PFSK-1 (cell line): Measurements from ENCODE around the gene SELENOV.

Experiments used
- FOXP2 ChIP-seq: optimal IDR thresholded peaks from 2 replicates; pipeline ENCODE3; 2011; ENCODE audit warnings: borderline replicate concordance, control low read depth, inconsistent platforms; ENCODE audit not compliant: insufficient read depth; ENCODE audit errors: extremely low read length, extremely low read depth
- POLR2AphosphoS5 ChIP-seq: IDR thresholded peaks from 2 replicates; pipeline ENCODE4 v1.6.1; 2012; ENCODE audit warnings: low read depth, mild to moderate bottlenecking, control low read depth, low read length, moderate library complexity
- SIN3A ChIP-seq: IDR thresholded peaks from 2 replicates; pipeline ENCODE4 v1.6.1; 2012; ENCODE audit warnings: mild to moderate bottlenecking, low read length, moderate library complexity, borderline replicate concordance; ENCODE audit not compliant: insufficient read depth
- TAF1 ChIP-seq: IDR thresholded peaks from 2 replicates; pipeline ENCODE4 v1.6.1; 2012; ENCODE audit warnings: low read length, control low read depth, borderline replicate concordance; ENCODE audit not compliant: insufficient read depth
- TF ChIP-seq, protein P1 (sequence below), 2 experiments: IDR thresholded peaks; 2 replicates each; pipeline versions ENCODE4 v1.6.1 to v1.8.0; 2011 to 2012; ENCODE audit warnings: low read depth in 2 of 2, low read length in 2 of 2, control low read depth in 1 of 2, inconsistent platforms in 1 of 2, mild to moderate bottlenecking in 1 of 2, moderate library complexity in 1 of 2; ENCODE audit not compliant: insufficient read depth in 1 of 2

SELENOV gene

DNA sequence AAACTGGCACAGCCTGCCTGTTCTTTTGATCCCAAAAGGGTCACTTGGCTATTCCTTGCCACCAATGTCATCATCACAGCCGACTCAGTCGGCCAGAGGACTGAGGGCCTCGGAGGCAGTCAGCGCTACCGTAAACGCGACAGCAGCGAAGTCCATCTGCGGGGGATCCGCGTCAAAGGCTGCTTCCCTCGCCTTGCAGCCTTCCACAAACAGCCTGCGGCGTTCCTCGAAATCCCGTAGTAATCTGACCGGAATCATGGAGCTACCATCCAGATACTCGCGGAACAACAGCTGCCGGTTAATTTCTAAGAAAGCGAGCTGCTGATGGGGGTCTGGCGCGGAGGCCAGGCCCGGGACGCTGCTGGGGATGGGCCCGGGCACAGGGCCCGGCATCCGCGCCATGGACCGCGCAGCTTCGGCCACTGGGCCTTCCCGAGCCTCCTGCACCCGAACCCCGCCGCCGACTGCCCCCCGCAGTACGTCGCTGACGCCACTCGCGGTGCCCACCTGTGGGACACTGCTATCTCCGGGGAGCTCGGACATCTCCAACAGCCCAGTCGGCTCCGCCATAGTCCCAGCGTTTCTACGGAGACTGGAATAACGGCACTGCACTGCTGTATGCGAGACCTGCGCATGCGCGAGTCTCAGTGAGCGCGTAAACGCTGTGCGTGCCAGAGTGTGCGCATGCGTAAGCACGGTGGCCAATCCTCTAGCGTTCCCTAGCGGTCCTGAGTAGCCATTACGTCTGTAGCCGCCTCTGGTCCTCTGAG, 17.5 kb downstream of the SELENOV start, which contains the start of gene EID2B:
Gene EID2B (minus strand): TSS at position 620 of the 770 bp plus-strand sequence. CDS start 50 bp downstream, at position 570.
- TF ChIP-seq POLR2AphosphoS5 (peak; percentile 85), FOXP2 (peak; percentile 64), SIN3A (peak; percentile 70; the same call in 1 of the 2 replicates), TAF1 (no peak)
- TF ChIP-seq, protein P1, sequence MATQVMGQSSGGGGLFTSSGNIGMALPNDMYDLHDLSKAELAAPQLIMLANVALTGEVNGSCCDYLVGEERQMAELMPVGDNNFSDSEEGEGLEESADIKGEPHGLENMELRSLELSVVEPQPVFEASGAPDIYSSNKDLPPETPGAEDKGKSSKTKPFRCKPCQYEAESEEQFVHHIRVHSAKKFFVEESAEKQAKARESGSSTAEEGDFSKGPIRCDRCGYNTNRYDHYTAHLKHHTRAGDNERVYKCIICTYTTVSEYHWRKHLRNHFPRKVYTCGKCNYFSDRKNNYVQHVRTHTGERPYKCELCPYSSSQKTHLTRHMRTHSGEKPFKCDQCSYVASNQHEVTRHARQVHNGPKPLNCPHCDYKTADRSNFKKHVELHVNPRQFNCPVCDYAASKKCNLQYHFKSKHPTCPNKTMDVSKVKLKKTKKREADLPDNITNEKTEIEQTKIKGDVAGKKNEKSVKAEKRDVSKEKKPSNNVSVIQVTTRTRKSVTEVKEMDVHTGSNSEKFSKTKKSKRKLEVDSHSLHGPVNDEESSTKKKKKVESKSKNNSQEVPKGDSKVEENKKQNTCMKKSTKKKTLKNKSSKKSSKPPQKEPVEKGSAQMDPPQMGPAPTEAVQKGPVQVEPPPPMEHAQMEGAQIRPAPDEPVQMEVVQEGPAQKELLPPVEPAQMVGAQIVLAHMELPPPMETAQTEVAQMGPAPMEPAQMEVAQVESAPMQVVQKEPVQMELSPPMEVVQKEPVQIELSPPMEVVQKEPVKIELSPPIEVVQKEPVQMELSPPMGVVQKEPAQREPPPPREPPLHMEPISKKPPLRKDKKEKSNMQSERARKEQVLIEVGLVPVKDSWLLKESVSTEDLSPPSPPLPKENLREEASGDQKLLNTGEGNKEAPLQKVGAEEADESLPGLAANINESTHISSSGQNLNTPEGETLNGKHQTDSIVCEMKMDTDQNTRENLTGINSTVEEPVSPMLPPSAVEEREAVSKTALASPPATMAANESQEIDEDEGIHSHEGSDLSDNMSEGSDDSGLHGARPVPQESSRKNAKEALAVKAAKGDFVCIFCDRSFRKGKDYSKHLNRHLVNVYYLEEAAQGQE (IDR thresholded peaks at IDR 0.05; ENCODE audit: insufficient read depth in 1 of 2, low read depth in 2 of 2, low read length in 2 of 2), result no peak

DNA sequence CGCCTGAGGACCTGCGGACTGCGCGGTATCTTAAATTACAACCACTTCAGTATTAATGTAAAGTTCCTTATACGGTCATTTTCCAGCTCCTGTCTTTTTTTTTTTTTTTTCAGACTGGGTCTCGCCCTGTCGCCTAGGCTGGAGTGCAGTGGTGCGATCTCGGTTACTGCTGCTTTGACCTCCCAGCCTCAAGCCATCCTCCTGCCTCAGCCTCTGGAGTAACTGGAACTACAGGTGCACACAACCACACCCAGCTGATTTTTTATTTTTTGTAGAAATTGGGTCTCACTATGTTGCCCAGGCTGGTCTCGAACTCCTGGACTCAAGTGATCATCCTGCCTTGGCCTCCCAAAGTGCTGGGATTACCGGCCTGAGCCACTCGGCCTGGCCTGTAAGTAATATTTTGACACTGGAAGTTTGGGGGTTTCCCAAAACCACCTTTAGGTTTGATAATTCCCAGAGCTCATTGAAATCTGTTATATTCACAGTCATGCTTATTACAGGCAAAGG, 18.1 kb downstream of the SELENOV start:
- TF ChIP-seq TAF1, result no peak
- no peak for TF ChIP-seq FOXP2
- no peak for TF ChIP-seq SIN3A
- TF ChIP-seq, protein P1 (IDR thresholded peaks at IDR 0.05; ENCODE audit: insufficient read depth in 1 of 2, low read depth in 2 of 2, low read length in 2 of 2), result no peak
- TF ChIP-seq POLR2AphosphoS5, result no peak

DNA sequence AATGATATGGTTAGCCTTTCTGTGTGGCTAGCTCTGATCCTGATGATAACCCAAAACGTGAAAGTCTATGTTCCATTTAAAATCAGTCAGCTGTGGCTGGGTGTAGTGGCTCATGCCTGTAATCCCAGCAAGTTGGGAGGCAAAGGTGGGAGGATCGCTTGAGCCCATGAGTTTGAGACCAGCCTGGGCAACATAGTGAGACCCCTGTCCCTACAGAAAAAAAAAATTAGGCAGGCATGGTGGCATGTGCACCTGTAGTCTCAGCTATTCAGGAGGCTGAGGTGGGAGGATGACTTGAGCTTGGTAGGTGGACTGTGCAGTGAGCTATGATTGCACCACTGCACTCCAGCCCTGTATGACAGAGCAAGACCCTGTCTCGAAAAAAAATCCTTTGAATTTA, 18.9 kb downstream of the SELENOV start:
- TF ChIP-seq, protein P1 (IDR thresholded peaks at IDR 0.05; ENCODE audit: insufficient read depth in 1 of 2, low read depth in 2 of 2, low read length in 2 of 2), result no peak
- TF ChIP-seq POLR2AphosphoS5, result no peak
- TF ChIP-seq SIN3A, result no peak
- TF ChIP-seq TAF1, result no peak
- no peak for TF ChIP-seq FOXP2

DNA sequence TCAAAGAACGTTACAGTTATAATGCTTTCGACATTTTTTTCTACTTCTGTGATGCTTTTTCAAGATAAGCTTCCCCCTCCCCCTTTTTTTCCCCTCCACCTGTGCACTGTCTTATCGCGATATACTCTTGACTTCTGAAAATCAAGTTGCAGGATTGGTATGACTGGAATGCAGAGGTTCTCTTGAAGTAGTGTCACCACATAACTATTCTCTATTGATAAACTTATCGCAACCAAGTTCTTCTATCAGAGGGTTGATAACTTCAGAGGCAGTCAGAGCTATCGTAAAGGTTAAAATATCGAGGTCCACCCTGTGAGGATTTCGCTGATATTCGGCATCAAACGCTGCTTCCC, 24.2 kb downstream of the SELENOV start:
- TF ChIP-seq POLR2AphosphoS5 (no peak), TAF1 (no peak), SIN3A (no peak), FOXP2 (no peak)
- TF ChIP-seq, protein P1 (IDR thresholded peaks at IDR 0.05; ENCODE audit: insufficient read depth in 1 of 2, low read depth in 2 of 2, low read length in 2 of 2), result no peak
